Measurements from ENCODE around the gene BCL2.
A peak's percentile ranks its signal among the peaks of the same experiment; 100 is the strongest.

BCL2 gene

GRCh38 chr18:63154350-63155152 is 165.0 kb downstream of the BCL2 start:
- no peak for DNase-seq

GRCh38 chr18:63152791-63153190 is 166.8 kb downstream of the BCL2 start:
- DNase-seq: no peak

GRCh38 chr18:63152096-63152495 is 167.5 kb downstream of the BCL2 start:
- DNase-seq: no peak

- DNase-seq: no peak
Observed at GRCh38 chr18:63151539-63151938, 168.0 kb downstream of the BCL2 start.

GRCh38 chr18:63150942-63151421 is 168.6 kb downstream of the BCL2 start:
- no peak for DNase-seq

- DNase-seq: no peak
Observed at GRCh38 chr18:63150326-63150725, 169.2 kb downstream of the BCL2 start.

GRCh38 chr18:63149302-63149587 is 170.3 kb downstream of the BCL2 start:
- DNase-seq: peak; percentile 72

GRCh38 chr18:63148449-63149301 is 170.9 kb downstream of the BCL2 start:
- DNase-seq: peak; percentile 73

- DNase-seq: no peak
Observed at GRCh38 chr18:63147973-63148372, 171.6 kb downstream of the BCL2 start.

- no peak for DNase-seq
Observed at GRCh38 chr18:63146828-63147409, 172.7 kb downstream of the BCL2 start.

- no peak for DNase-seq
Observed at GRCh38 chr18:63145851-63146555, 173.6 kb downstream of the BCL2 start.

- no peak for DNase-seq
Observed at GRCh38 chr18:63145166-63145850, 174.3 kb downstream of the BCL2 start.

- DNase-seq: no peak
Observed at GRCh38 chr18:63144748-63145147, 174.8 kb downstream of the BCL2 start.

- no peak for DNase-seq
Observed at GRCh38 chr18:63143330-63143771, 176.2 kb downstream of the BCL2 start.

GRCh38 chr18:63142594-63143225 is 176.9 kb downstream of the BCL2 start:
- no peak for DNase-seq

GRCh38 chr18:63141778-63142176 is 177.8 kb downstream of the BCL2 start:
- DNase-seq: no peak

- no peak for DNase-seq
Observed at GRCh38 chr18:63140997-63141777, 178.4 kb downstream of the BCL2 start.

GRCh38 chr18:63140038-63140450 is 179.5 kb downstream of the BCL2 start:
- no peak for DNase-seq

GRCh38 chr18:63138436-63139340 is 180.9 kb downstream of the BCL2 start:
- DNase-seq: no peak

GRCh38 chr18:63137999-63138435 is 181.6 kb downstream of the BCL2 start:
- DNase-seq: no peak

Data from NCI-H1092 treated with DMSO at 0.1 percent for 48 hours (cell line).